ENCODE results near the gene COL5A1. TPM values are rescaled to one million over a fixed set of nuclear protein-coding genes. Genes with fewer than 3 reads are reported as not detected.

Gene COL5A1
- polyA plus RNA-seq, 1 donor (not counting 4 experiments of a cell fraction or from before 2014, with no cell fraction given), result 3.1 TPM

DNA sequence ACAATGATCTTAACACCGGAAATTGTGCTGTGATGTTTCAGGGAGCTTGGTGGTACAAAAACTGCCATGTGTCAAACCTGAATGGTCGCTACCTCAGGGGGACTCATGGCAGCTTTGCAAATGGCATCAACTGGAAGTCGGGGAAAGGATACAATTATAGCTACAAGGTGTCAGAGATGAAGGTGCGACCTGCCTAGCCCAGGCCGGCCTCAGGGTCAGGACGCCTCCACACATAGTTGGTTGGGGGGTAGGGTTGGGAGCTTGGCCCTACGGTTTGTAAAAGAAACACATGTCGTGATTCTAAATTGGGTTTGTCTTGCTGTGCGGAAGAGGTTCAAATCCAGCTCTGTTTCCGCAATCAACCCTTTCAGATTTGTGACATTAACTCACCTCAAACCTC is 245.6 kb downstream of the COL5A1 start:
- dilution Hi-C loops (cut with MboI; ENCODE audit: extremely low pct_ligation_motif_present, low sequenced_read_pairs), result no loop called here
- TF ChIP-seq CTCF (optimal IDR thresholded peaks at IDR 0.05 in 1 of 3, IDR thresholded peaks at IDR 0.05 in 1 of 3, conservative IDR thresholded peaks at IDR 0.05 in 1 of 3; ENCODE audit: extremely low read depth in 1 of 3, insufficient read depth in 2 of 3, low read length in 3 of 3), result no peak
- no peak for TF ChIP-seq EZH2 (IDR thresholded peaks at IDR 0.05; ENCODE audit: low read length)
- DNase-seq (ENCODE audit: low read depth, low spot score), result no peak
- H3K27me3 ChIP-seq (ENCODE audit: control insufficient read depth, extremely low read depth, insufficient read depth, low read length), result no peaks in the 10 kb centered on the region
- H3K4me1 ChIP-seq (ENCODE audit: control insufficient read depth, extremely low read depth, insufficient read depth, low read length), result no peaks in the 10 kb centered on the region
- no peak for FAIRE-seq
- H3K9me1 ChIP-seq (ENCODE audit: control insufficient read depth, extremely low read depth, insufficient read depth, low read length), result no peaks in the 10 kb centered on the region
- H3K27ac ChIP-seq (ENCODE audit: control insufficient read depth, insufficient read depth, low read length), result no peak overlapping the region
- H3K9ac ChIP-seq (ENCODE audit: control insufficient read depth, extremely low read depth, insufficient read depth, low read length), result no peak overlapping the region
- no peak overlapping the region for H3K4me3 ChIP-seq (ENCODE audit: control insufficient read depth in 2 of 3, extremely low read depth in 1 of 3, insufficient read depth in 2 of 3, low read depth in 1 of 3, low read length in 3 of 3)
- no peaks in the 10 kb centered on the region for H3K9me3 ChIP-seq (ENCODE audit: control insufficient read depth, low read depth, low read length)
- H3K36me3 ChIP-seq (ENCODE audit: control insufficient read depth in 2 of 2, extremely low read depth in 1 of 2, insufficient read depth in 2 of 2, low read length in 2 of 2), result no peaks in the 10 kb centered on the region
- H2AFZ ChIP-seq (ENCODE audit: control insufficient read depth, low read length), result no peak overlapping the region
- H3K4me2 ChIP-seq (ENCODE audit: control insufficient read depth, extremely low read depth, insufficient read depth, low read depth, low read length), result no peak overlapping the region
- no peaks in the 10 kb centered on the region for H3K79me2 ChIP-seq (ENCODE audit: control insufficient read depth, insufficient read depth, low read length)
- no peaks in the 10 kb centered on the region for H4K20me1 ChIP-seq (ENCODE audit: control insufficient read depth, extremely low read depth, insufficient read depth, low read length)

DNA sequence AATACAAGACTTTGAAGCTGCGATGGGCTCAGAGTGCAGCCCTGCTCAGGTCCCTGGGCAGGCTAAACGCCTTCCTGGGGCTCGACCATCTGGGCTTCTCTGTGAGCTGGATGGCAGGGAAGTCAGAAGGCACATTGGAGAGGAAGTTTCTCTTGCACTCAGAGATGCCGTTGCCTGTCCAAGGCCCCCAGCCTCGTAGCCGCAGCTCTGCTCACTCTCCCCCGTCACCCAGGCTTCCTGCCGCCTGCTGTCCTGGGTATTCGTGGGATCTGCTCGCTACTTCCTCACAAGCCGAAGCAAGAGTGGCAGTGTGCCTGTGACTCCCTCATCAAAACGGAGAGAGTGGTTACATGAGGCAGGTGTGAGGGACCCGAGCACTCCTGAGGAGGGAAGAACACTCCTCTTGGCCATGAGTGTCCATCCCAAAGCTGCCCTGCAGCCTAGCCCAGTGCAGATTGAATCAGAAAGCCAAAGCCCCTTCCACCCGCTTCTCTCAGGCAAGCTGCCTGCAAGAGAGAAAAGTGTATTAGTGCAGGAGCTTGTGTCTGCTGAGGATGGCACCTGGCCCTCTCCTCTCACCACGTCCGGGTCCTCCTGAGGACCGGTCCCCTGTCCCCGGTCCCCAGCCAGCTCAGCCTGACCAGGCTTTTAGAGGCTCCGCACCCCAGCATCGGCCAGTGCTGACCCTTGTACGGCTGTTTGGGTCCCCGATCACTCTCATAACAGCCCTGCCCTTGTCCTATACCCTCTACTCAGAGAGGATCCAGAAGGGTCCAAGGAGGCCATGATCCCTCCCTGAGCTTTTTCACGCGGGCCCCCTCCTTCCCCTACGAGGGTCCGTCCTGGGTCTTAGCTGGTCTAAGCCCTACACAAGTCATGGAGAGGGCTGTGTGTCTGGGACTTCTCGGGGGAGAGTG is 246.3 kb downstream of the COL5A1 start:
- FAIRE-seq, result no peak
- no peak for DNase-seq (ENCODE audit: low read depth, low spot score)
- no peaks in the 10 kb centered on the region for H3K4me1 ChIP-seq (ENCODE audit: control insufficient read depth, extremely low read depth, insufficient read depth, low read length)
- dilution Hi-C loops (cut with MboI; ENCODE audit: extremely low pct_ligation_motif_present, low sequenced_read_pairs), result no loop called here
- H3K4me3 ChIP-seq (ENCODE audit: control insufficient read depth in 2 of 3, extremely low read depth in 1 of 3, insufficient read depth in 2 of 3, low read depth in 1 of 3, low read length in 3 of 3), result no peak overlapping the region
- no peaks in the 10 kb centered on the region for H3K79me2 ChIP-seq (ENCODE audit: control insufficient read depth, insufficient read depth, low read length)
- TF ChIP-seq CTCF (optimal IDR thresholded peaks at IDR 0.05 in 1 of 3, IDR thresholded peaks at IDR 0.05 in 1 of 3, conservative IDR thresholded peaks at IDR 0.05 in 1 of 3; ENCODE audit: extremely low read depth in 1 of 3, insufficient read depth in 2 of 3, low read length in 3 of 3) (no peak), EZH2 (IDR thresholded peaks at IDR 0.05; ENCODE audit: low read length) (no peak)
- no peaks in the 10 kb centered on the region for H3K27me3 ChIP-seq (ENCODE audit: control insufficient read depth, extremely low read depth, insufficient read depth, low read length)
- no peak overlapping the region for H3K9ac ChIP-seq (ENCODE audit: control insufficient read depth, extremely low read depth, insufficient read depth, low read length)
- no peak overlapping the region for H3K27ac ChIP-seq (ENCODE audit: control insufficient read depth, insufficient read depth, low read length)
- no peaks in the 10 kb centered on the region for H3K36me3 ChIP-seq (ENCODE audit: control insufficient read depth in 2 of 2, extremely low read depth in 1 of 2, insufficient read depth in 2 of 2, low read length in 2 of 2)
- no peaks in the 10 kb centered on the region for H4K20me1 ChIP-seq (ENCODE audit: control insufficient read depth, extremely low read depth, insufficient read depth, low read length)
- H3K9me1 ChIP-seq (ENCODE audit: control insufficient read depth, extremely low read depth, insufficient read depth, low read length), result no peaks in the 10 kb centered on the region
- no peak overlapping the region for H3K4me2 ChIP-seq (ENCODE audit: control insufficient read depth, extremely low read depth, insufficient read depth, low read depth, low read length)
- no peak overlapping the region for H2AFZ ChIP-seq (ENCODE audit: control insufficient read depth, low read length)
- no peaks in the 10 kb centered on the region for H3K9me3 ChIP-seq (ENCODE audit: control insufficient read depth, low read depth, low read length)
